ENCODE measurements around the gene SLC4A11. TPM values are rescaled to one million over a fixed set of nuclear protein-coding genes. Genes with fewer than 3 reads are reported as not detected.

SLC4A11 gene
- total RNA-seq, 1 donor from 2014 or later, result 6.6 TPM

GRCh38 chr20:3237958-3238615, 903 bp downstream of the SLC4A11 start:
- Histone ChIP-seq H3K36me3 (ENCODE audit: insufficient read depth, low read length) (no peaks in the 10 kb centered on the region), H3K4me1 (ENCODE audit: insufficient read depth, low read length) (peaks cover 8% of the 10 kb centered on the region), H3K27ac (ENCODE audit: low read depth, low read length) (no peak overlapping the region), H3K27me3 (ENCODE audit: insufficient read depth, low read length) (peaks cover 37% of the 10 kb centered on the region), H2AFZ (ENCODE audit: low read depth, low read length) (peak overlapping the region; percentile 88), H3K4me2 (ENCODE audit: low read length) (peak overlapping the region; percentile 86), H3K9me3 (ENCODE audit: insufficient read depth, low read depth, low read length) (no peaks in the 10 kb centered on the region), H3K79me2 (ENCODE audit: insufficient read depth, low read length) (no peaks in the 10 kb centered on the region), H4K20me1 (ENCODE audit: insufficient read depth, low read length) (peaks cover 21% of the 10 kb centered on the region), H3K9ac (ENCODE audit: low read length) (no peak overlapping the region), H3K4me3 (ENCODE audit: insufficient read depth, low read depth, low read length) (peak overlapping the region; percentile 62)
- H3K4me1 Mint-ChIP-seq (ENCODE audit: low read depth, unreplicated experiment), result no peaks in the 10 kb centered on the region
- H3K4me3 Mint-ChIP-seq (ENCODE audit: unreplicated experiment), result no peak overlapping the region
- H3K27ac Mint-ChIP-seq (ENCODE audit: unreplicated experiment), result no peak overlapping the region
- no peak for TF ChIP-seq CTCF (IDR thresholded peaks at IDR 0.05; ENCODE audit: insufficient read depth, low read depth, low read length)
- peak; percentile 97 for TF ChIP-seq EZH2 (IDR thresholded peaks at IDR 0.05; ENCODE audit: insufficient read depth, low read length)
- H3K27me3 Mint-ChIP-seq (ENCODE audit: low read depth, unreplicated experiment), result peaks cover 45% of the 10 kb centered on the region
- DNase-seq (ENCODE audit: low read depth), result no peak
- H3K36me3 Mint-ChIP-seq (ENCODE audit: low read depth, unreplicated experiment), result peaks cover 5% of the 10 kb centered on the region
- FAIRE-seq, result no peak
- H3K9me3 Mint-ChIP-seq (ENCODE audit: unreplicated experiment), result no peaks in the 10 kb centered on the region

- Mint-ChIP-seq H3K9me3 (ENCODE audit: unreplicated experiment) (no peaks in the 10 kb centered on the region), H3K27ac (ENCODE audit: unreplicated experiment) (no peak overlapping the region), H3K36me3 (ENCODE audit: low read depth, unreplicated experiment) (peaks cover 5% of the 10 kb centered on the region), H3K27me3 (ENCODE audit: low read depth, unreplicated experiment) (peaks cover 45% of the 10 kb centered on the region), H3K4me1 (ENCODE audit: low read depth, unreplicated experiment) (no peaks in the 10 kb centered on the region), H3K4me3 (ENCODE audit: unreplicated experiment) (peak overlapping the region; percentile 34)
- Histone ChIP-seq H3K4me2 (ENCODE audit: low read length) (peak overlapping the region; percentile 86), H3K27me3 (ENCODE audit: insufficient read depth, low read length) (peaks cover 37% of the 10 kb centered on the region), H2AFZ (ENCODE audit: low read depth, low read length) (peak overlapping the region; percentile 47), H3K79me2 (ENCODE audit: insufficient read depth, low read length) (no peaks in the 10 kb centered on the region), H3K4me3 (ENCODE audit: insufficient read depth, low read depth, low read length) (no peak overlapping the region), H3K36me3 (ENCODE audit: insufficient read depth, low read length) (no peaks in the 10 kb centered on the region), H3K27ac (ENCODE audit: low read depth, low read length) (no peak overlapping the region), H3K9me3 (ENCODE audit: insufficient read depth, low read depth, low read length) (no peaks in the 10 kb centered on the region), H3K9ac (ENCODE audit: low read length) (no peak overlapping the region), H4K20me1 (ENCODE audit: insufficient read depth, low read length) (peaks cover 21% of the 10 kb centered on the region), H3K4me1 (ENCODE audit: insufficient read depth, low read length) (peaks cover 8% of the 10 kb centered on the region)
- TF ChIP-seq CTCF (IDR thresholded peaks at IDR 0.05; ENCODE audit: insufficient read depth, low read depth, low read length), result no peak
- TF ChIP-seq EZH2 (IDR thresholded peaks at IDR 0.05; ENCODE audit: insufficient read depth, low read length), result no peak
- DNase-seq (ENCODE audit: low read depth) (no peak), FAIRE-seq (no peak)
Observed at GRCh38 chr20:3237011-3237957, 1.7 kb downstream of the SLC4A11 start.
